HCT116 (cell line): Measurements from ENCODE around the gene QPCT.

Source experiments
- ELF1 ChIP-seq: IDR thresholded peaks from 2 replicates; pipeline ENCODE4 v1.6.1; 2012; ENCODE audit warnings: low read depth, borderline replicate concordance
- EZH2 ChIP-seq: fragments of 200-600 bp; sonication (generic); IDR thresholded peaks from 2 replicates; pipeline ENCODE4 v1.6.1; 2017; ENCODE audit warnings: antibody characterized with exemption, mixed run types
- MAX ChIP-seq: IDR thresholded peaks from 2 replicates; pipeline ENCODE4 v1.6.1; 2012
- POLR2AphosphoS5 ChIP-seq: IDR thresholded peaks from 2 replicates; pipeline ENCODE4 v1.6.1; 2011; ENCODE audit warnings: mild to moderate bottlenecking, low read depth, low read length, moderate library complexity
- TF ChIP-seq, protein P1 (sequence below), 3 experiments: fragments of 200-600 bp in 1 of 3; sonication (generic) in 1 of 3; IDR thresholded peaks in 2 of 3; conservative IDR thresholded peaks in 1 of 3; 2 replicates each; pipeline ENCODE4 v1.5.1; 2012 to 2017; ENCODE audit warnings: low read depth in 2 of 3, low read length in 2 of 3, antibody characterized with exemption in 1 of 3, borderline replicate concordance in 1 of 3, control low read depth in 1 of 3, mild to moderate bottlenecking in 1 of 3, mixed read lengths in 1 of 3, mixed run types in 1 of 3, moderate library complexity in 1 of 3; ENCODE audit not compliant: insufficient read depth in 1 of 3

DNA sequence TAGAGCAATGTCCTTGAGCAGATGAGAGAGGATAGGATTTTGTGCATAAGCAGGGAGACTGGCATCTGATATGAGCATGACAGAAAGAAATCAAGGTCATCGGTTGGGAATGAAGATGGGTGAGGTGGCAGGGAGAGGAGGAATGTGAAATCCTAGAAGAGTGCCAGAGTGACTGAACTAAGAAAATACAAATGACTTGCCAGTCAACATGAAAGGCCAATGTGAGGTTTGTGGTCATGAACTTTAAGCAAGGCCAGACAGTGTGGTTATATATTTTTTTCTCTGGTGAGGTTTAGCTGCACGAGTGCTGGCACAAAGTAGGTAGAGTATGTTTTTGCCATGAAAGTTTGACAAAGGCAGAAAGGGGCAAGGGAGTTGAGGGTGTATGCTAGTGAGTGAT is 21.2 kb downstream of the QPCT start:
- TF ChIP-seq, protein P1, sequence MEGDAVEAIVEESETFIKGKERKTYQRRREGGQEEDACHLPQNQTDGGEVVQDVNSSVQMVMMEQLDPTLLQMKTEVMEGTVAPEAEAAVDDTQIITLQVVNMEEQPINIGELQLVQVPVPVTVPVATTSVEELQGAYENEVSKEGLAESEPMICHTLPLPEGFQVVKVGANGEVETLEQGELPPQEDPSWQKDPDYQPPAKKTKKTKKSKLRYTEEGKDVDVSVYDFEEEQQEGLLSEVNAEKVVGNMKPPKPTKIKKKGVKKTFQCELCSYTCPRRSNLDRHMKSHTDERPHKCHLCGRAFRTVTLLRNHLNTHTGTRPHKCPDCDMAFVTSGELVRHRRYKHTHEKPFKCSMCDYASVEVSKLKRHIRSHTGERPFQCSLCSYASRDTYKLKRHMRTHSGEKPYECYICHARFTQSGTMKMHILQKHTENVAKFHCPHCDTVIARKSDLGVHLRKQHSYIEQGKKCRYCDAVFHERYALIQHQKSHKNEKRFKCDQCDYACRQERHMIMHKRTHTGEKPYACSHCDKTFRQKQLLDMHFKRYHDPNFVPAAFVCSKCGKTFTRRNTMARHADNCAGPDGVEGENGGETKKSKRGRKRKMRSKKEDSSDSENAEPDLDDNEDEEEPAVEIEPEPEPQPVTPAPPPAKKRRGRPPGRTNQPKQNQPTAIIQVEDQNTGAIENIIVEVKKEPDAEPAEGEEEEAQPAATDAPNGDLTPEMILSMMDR (IDR thresholded peaks at IDR 0.05 in 2 of 3, conservative IDR thresholded peaks at IDR 0.05 in 1 of 3; ENCODE audit: borderline replicate concordance in 1 of 3, insufficient read depth in 1 of 3, low read depth in 2 of 3, low read length in 2 of 3) = no peak
- TF ChIP-seq POLR2AphosphoS5 = no peak
- no peak for TF ChIP-seq EZH2
- no peak for TF ChIP-seq MAX
- no peak for TF ChIP-seq ELF1
